Retinal pigment epithelial cell (primary cell): ENCODE results near the gene ASB16.

ENCODE experiments used
- DNase-seq: peaks from one replicate; pipeline ENCODE4 v3.0.0-alpha.2; 2010; ENCODE audit warnings: low read depth
- H3K4me3 ChIP-seq: 2 replicates; pipeline ENCODE4 v1.5.1; 2011; ENCODE audit warnings: mild to moderate bottlenecking, low read length, control low read depth, moderate library complexity
- CTCF ChIP-seq: conservative IDR thresholded peaks from 2 replicates; pipeline ENCODE4 v1.5.1; 2011; ENCODE audit warnings: low read depth, low read length, control low read depth, inconsistent platforms

The ASB16 gene

GRCh38 chr17:44192750-44193149 is 22.2 kb downstream of the ASB16 start:
- H3K4me3 ChIP-seq, result no peak overlapping the region
- no peak for DNase-seq
- no peak for TF ChIP-seq CTCF

- no peak overlapping the region for H3K4me3 ChIP-seq
- DNase-seq, result no peak
- TF ChIP-seq CTCF, result no peak
Observed at GRCh38 chr17:44193326-44194084, 23.0 kb downstream of the ASB16 start.

GRCh38 chr17:44197107-44197506 is 26.6 kb downstream of the ASB16 start:
- H3K4me3 ChIP-seq, result no peak overlapping the region
- no peak for TF ChIP-seq CTCF
- DNase-seq, result no peak

GRCh38 chr17:44197980-44198720 is 27.6 kb downstream of the ASB16 start:
- TF ChIP-seq CTCF, result no peak
- H3K4me3 ChIP-seq, result peak overlapping the region; percentile 80
- no peak for DNase-seq

- H3K4me3 ChIP-seq, result peak overlapping the region; percentile 80
- DNase-seq, result no peak
- TF ChIP-seq CTCF, result no peak
Observed at GRCh38 chr17:44198721-44199552, 28.4 kb downstream of the ASB16 start.

- no peak for TF ChIP-seq CTCF
- DNase-seq, result peak; percentile 93
Observed at GRCh38 chr17:44199553-44200477, 29.3 kb downstream of the ASB16 start, which contains the start of gene ATXN7L3. TSS of gene ATXN7L3 (minus strand) at chr17:44199884. CDS start at chr17:44198070, 1,814 bp downstream.

More at GRCh38 chr17:44199553-44200477, 29.3 kb downstream of the ASB16 start, which contains the start of gene ATXN7L3:
- peak within 1 kb of the TSS; percentile 80 for H3K4me3 ChIP-seq
